HG03045 (cell line): ENCODE measurements around the gene TWNK.

ENCODE experiments used
- ATAC-seq: cut with Tn5 transposase; IDR thresholded peaks from one replicate; pipeline ENCODE4 v1.9.1; 2021; ENCODE audit warnings: mild to moderate bottlenecking, moderate library complexity; ENCODE audit not compliant: unreplicated experiment

The TWNK gene

DNA sequence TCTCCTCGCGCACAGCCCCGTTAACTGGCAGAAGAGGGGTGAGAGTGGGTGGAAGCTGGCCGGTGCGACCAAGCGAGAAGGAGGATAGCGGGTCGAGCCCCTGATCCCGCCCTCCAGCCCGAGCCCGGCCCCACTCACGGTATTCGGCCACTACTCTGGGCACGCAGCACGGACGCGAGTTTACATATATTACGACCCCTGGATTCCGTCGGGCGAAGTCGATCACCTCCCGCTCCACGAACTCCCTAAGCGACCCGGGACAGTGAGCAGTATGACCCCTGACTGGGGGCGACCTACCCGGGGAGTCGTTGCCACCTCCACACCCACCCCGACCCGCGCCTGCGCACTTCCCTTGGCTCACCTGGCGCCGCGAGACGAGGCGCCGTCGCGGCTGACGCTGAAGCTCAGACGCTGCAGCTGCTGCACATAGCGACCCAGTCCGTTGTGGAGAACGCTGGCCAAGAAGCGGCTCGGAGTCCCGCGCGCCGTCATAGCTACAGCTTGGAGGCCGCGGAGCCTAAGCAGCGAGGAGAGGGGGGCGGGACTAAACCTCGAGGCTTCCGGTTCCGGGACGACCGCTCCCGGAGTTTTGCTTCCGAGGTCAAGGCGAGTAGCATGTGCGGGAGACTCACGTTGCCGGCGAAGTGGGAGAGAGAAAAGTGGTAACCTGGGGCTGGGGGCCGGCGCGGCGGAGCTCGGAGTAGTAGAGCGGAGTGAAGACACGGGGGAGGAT, at the start of gene TWNK, which contains the start of gene MRPL43:
Gene TWNK, plus strand, starts transcription at position 592 of the 733 bp plus-strand sequence. CDS start 668 bp downstream, outside the sequence.
Gene MRPL43, minus strand, starts transcription at position 546 of the 733 bp plus-strand sequence. Its CDS starts 54 bp downstream, at position 492.
- peak; percentile 82 for ATAC-seq

DNA sequence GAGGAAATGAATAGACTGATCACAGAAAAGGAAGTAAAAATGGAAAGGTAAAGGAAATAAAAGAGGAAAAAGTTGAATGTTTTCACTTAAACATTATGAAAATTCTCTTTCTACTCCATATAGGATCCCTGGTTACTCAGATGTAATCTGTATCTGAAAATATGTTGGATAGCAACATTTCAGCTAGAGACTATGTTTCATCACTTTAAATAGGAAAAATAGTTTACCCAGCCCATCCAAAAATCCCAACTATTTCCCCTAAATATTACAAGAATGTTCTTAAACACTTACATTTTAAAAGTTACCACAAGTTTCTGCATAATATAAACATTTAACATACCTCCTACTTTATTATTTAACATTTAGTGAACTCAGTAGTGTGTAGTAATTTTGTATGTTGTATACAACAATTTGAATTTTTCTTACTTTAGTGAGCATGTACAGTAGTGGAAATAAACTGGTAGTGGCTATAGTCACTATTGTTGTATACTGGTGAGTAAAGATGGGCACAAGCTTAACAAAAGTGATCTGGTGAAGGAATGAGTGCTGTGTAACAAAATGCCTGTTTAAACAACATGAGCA, 47.5 kb upstream of the TWNK start:
- no peak for ATAC-seq

DNA sequence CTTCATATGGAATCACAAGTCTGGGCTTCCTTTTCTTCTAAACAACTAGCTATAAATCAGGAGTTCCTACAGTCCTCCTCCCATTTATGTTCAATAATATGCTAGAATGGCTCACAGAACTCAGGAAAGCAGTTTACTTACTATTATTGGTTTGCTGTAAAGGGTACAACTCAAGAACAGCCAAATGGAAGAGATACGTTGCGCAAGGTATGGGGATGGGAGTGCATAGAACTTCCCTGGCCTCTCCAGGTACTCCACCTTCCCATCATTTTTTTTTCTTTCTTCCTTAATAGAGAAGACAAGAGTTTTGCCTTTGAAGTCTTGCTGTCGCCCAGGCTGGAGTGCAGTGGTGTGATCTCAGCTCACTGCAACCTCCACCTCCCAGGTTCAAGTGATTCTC, 45.1 kb upstream of the TWNK start:
- no peak for ATAC-seq

DNA sequence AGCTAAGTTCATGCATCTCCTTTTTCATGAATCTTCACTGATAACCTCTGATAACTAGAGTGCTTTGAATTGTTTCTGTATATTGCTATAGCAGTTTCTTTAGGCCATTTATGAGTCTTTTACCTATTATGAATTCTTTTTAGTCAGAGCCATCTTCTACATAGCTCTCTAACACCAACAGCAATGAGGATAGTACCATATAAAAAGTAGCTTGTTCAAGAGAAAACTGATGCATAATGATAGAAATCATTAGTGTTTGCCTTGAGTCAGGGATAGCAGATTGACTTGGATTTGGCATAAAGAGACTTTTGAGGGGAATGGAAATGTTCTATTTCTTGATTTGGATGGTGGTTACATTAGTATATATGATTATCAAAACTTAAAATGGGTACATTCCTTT, 43.8 kb upstream of the TWNK start:
- no peak for ATAC-seq

DNA sequence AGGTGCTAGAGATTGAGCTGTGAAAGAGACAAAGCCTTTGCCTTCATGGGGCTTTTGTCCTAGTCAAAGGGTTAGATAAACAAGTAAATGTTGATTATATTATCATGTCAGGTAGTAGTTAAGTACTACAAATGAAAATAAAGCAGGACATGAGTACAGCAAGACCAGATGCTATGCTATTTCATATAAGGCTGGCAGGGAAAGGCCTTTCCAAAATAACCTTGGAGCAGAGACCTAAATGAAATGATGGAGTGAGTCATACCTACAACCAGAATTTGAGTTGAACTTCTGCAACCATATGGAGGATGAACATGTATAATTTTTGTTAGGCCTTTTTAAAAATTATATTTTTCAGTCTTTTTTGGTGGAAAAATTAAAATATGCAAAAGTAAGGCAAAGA, 41.6 kb upstream of the TWNK start:
- no peak for ATAC-seq

DNA sequence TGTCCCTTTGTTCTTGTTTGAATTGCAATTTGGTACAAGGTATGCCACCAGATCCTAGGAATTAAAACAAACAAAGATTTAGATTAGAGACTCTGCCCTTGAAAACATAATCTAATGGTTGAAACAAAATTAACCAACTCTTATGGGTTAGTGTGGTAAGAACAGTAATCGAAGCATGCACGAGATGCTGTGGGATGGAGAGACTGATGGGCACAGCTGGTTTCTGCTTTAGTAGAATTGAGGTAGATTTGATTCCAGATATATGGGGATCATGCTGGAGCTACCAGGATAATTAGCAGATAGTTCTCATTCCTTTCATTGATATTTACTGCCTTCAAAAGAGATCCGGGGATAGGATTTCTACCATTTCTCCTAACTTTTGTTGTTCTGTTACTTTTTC, 38.4 kb upstream of the TWNK start:
- no peak for ATAC-seq

DNA sequence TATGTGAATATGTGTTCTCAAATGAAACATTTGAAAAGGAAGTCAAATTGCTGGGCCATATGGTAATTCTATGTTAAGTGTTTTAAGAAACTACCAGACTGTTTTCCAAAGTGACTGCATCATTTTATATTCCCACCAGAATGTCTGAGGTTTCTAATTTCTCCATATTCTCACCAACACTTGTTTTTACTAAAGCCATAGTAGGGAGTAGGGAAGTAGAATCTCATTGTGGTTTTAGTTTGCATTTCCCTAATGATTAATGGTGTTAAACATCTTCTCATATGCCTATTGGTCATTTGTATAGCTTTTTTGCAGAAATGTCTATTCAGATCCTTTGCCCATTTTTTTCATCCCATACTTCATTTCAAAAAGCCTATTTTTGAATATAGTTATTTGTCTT, 27.1 kb upstream of the TWNK start:
- ATAC-seq, result no peak

DNA sequence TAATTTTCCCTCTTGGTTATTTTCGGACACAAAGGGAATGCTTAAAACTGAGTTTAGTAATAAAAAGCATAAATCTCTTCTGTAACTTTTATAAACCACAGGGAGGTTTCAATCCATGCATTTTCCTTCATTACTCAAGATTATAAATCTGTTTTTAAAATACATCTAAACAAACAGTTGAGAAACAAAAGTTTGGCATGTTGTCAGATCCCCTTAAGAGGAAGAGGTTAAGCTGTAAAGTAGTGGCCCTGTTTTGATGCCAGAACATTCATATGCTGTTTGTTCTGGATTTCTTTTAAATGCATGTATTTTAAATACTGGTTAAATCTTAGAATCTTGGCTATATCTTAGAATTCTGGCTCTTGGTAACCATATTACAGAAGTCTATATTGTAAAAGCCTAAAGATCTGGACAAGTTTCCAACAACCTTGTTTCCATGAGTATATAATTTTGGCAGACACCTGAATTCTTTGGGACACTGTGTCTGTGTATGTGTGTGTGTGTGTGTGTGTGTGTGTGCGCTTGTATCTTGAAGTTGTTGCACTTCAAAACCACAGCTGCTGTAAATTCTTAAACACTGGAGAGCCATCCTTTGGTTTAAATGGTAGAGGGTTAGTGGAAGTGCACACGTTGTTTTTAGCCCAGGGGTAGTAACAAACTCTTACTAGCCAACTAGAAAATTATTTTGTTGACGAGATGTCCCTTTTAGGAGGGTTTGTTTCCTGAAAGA, 24.8 kb upstream of the TWNK start:
- ATAC-seq, result no peak

DNA sequence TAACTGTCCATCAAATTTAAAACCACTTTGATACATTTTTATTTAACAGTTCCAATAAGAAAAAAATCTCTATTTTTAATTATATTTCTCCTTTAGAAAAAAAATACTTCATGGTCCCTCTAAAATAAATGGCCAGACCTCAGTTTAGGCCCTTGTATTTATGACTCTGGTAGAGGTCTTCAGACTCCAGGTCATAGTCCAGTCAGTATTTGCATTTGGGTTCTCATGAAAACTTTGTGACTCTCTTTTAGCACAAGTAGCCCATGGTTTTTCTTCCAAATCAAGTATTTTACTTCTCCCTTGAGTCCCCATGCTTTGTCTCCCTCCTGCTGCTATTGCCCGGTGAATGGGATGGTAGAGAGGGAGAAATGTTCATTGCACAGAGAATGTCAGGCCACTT, 23.5 kb upstream of the TWNK start:
- ATAC-seq, result no peak

DNA sequence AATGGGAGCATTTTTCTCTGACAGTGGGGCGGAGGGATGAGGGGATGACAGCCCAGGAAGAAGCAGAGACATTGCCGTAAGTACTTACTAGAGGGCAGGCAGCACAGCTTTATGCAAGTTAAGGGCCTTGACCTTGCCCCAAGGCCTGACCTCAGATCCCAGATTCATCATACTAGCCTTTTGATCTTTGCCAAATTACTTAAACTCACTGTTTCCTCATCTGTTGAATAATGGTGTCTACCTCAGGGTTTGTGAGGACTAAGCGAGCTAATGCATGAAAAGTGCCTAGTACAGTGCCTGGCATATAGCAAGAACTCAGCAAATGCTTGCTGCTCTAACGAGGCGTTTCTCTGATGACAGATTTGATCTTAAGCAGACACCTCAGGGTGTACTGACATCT, 21.5 kb upstream of the TWNK start:
- no peak for ATAC-seq

DNA sequence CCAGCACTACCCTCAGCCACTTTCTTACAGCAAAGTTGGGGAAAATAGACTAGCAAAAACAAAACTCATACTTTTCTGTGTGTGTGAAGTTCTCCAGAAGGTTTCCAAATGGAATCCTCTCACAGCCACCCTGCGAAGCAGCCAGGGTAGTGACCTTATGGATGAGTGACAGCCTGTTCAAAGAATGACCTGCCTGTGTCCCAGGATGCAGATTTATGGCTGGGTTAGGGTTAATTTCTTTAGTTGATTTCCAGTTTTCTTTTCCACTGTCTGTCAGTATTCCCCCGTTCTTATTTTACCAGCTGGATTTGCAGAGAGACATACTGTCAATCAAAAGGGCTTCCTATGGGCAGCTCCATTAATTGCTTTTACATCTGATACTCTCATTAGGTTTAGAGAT, 20.5 kb upstream of the TWNK start:
- no peak for ATAC-seq

DNA sequence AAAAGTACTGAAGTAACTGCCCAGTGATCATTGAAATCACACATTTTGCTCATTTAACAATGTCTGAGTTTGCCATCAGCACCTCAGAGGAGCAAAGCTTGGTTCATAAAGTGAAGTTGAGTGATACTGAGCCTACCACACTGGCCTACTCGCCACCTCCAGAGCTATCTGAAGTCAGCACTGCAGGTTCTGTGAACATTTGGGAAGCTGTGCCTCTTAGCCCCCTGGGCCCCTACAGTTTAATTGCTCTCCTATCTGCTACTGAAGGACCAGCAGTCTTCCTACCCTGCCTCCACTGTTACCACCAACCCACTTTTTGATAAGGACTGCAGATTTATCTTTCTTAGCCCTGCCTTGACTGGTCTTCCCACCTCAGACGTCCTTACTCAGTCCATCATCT, 20.0 kb upstream of the TWNK start:
- ATAC-seq, result no peak

DNA sequence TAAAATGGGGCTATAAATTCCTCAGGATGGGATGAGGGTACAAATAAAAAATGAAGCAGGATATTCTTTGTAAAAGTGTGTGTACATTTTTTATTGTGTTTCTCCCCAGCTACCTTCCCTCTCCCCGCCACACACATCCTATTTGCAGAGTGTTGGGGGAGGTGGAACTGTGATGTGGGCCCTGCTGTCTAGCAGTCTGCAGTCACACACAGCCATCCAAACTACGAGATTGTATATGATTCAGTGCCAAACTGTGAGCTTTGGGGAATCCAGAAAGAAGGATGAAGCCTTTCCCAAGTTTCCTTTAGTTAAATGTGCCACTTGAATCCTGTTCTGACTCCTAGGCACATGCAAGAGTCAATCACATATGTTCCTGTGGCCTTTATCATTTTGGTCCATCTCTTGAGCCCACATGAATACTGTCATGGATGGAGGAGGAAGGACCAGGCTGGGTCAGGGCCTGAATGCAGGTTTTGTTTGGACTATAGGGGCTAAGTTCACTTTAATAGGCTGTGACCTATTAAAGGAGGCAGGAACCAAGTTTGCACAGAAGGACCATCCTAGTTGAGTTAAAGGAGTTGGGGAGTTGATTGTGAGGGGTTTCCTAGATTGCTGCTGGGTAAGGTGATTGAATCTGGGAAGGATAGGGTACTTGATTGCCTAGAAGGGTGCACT, 19.1 kb upstream of the TWNK start:
- ATAC-seq, result no peak

DNA sequence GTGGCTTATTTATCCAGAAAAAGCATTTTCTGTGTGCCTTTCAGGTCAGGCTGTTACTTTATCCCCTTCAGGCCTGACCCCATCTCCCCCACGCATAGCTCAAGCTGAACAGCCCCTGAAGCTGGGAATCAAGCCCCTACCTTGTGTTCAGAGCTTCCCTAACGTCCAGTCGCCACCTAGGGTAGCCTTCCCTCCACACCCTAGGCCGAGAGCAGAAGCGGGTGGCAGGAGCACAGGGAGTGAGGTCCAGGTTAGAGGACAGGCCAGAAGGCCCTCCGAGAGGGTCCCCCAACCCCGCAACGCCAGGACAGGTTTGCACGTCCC, 18.5 kb upstream of the TWNK start:
- no peak for ATAC-seq

DNA sequence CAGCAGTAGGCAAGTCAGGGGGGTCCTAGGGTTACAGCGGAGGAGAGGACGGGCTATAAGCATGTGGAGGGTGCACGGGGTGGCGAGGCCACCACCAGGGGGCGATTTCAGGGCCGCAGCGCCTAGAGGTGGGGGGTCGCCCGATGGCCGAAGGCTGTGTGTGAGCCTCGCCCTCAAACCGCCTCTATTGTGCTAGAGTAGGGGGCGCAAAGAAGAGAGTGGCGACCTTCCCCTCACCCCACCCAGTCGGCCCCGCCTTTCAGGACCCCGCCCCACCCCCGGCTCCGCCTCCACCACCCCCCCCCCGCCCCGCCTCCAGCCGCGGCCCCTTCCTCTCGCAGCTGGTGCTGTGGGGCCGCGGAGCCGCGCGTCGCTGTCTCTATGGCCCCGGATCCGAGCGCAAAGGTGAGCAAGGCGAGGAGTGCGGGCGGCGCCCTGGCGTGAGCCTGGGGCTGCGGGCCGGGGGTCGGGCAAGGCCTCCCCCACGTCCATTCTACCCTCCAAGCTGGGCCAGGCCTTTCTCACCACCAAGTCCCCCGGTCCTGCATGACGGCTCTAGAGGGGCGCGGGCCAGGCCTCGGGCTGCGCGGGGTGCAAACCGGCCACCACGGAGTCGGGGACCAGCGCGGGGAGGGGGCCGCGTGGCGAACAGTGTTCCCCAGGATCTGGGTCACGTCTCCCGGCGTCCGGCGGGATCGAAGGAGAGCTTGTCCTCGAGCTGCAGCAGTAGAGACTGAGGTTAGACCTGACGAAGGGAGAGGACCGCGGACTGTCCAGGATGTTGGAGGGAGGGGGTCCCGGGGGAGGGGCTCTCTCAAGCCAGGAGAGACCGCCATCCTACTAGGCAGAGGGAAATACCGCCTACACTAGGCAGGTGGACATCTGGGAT, 17.9 kb upstream of the TWNK start, which contains the start of gene SEMA4G:
Gene SEMA4G, plus strand, starts transcription at position 318 of the 889 bp plus-strand sequence. CDS start 3,409 bp downstream, outside the sequence.
- ATAC-seq, result no peak

DNA sequence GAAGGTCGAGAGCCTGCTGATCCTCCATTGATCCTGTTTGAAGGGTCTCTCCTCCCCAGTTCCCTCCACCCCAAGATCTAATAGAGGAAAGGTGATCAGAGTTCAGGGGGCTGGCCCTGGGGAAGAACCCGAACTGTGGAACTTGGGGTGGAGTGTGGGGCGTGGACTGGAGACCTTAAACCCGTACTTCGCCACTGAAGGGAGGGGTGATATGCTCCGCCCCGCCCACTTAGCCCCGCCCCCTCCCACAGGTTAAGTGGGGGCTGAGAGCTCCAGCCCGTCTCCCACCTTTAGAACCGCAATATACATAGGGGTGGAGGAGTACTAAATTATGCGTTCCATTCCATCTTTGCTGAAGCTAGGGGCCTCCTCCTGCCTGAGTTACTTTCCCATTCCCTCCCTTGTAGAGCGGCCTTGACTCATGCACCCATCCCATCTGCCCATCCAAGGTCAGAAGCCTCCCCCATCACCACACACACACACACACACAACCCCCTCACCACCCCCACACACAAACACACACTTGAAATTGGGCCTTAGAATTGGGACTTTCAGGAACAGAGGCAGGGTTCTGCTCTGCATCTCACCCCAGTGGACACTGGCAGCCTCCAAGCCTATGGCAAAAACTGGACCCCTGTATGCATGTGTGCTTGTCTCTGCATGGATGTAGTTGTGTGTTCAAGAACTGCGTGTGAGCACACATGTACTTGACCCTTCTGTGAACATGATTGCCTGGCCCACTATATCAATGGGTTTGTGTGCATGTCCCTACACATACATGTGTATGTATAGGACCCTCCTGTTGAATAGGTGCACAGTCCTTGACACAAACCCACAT, 17.0 kb upstream of the TWNK start:
- no peak for ATAC-seq

DNA sequence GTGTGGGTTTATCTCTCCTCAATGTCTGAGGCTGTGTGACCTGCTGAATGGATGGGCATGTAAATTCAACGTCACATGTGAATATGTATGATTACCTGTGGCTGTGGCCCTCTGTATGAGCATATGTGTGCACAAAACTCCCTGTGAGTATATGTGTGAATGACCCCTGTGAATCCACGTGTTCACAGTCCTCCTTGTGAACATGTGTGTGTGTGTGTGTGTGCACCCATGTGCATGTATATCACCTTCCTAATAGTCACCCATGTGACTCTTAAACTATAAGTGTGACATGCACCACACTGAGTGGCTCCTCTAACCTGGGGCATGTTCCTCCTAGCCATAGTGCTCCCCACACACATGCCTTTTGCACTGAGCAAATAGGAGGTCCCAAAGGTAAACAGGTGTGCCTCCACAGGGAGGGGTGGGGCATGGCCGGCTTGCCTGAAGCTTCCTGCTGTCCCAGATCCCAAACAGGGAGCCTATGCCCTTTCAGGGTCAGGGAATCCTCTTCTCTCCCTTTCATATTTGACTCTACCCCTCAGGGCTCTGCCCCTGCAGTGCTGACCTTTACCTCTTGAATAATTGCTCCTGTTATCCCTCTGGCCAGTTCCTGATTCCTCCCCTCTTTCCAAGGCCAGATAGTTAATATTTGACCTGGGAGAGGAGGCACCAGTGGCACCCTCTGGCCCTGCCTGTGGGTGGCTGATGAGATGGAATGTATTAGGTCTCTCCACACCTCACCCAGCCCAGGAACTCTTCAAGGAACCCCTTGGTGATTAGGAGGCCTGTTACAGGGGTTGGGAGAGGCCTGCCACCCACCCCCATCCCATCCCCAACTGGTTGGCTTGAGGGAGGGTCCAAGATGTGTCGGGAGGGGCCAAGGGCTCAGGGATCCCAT, 16.2 kb upstream of the TWNK start:
- no peak for ATAC-seq

DNA sequence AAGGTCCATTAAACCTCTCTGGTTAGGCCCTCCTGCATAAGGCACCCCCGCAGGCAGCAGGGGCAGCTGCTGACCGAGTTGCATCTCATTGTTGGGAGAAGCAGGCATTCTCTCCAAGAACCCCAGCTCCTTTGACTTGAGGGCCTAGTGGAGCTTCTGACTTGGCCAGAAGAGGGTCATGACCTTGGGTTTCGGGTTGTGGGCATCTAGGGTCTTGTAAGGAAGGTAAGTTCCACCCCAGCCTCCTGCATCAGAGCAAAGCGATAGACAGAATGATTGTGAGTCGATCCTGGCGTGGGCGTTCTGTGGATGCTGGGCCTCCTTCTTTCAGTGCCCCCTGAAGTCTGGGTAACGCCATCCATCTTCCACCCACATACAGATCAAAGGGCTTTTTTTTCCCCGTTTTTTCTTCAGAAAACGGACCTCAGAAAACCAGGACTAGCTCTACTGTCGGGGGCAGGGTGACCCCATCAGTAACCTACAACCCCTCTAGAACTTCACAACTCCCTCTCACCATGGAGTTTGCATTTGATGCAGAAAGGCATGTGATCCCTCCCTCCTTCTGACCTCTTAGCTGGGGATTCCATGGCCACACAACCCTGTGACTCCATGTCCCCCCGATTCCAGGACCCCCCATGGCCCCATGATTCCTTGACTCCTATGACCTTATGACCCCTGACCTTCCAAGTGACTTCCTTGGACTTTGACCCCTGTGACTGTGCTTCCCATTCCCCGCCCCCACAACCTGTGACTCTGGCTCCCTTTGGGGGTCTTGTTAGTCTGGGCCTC, 15.0 kb upstream of the TWNK start:
- ATAC-seq, result no peak
